Mucosa of descending colon (tissue), 3 donors: ENCODE results near the gene RHCG. TPM values are rescaled to one million over a fixed set of nuclear protein-coding genes. Genes with fewer than 3 reads are reported as not detected.

Experiments used
- ATAC-seq: fragments of 200-7000 bp; cut with Tn5 transposase; one replicate; pipeline ENCODE4 v1.9.1; 2020; ENCODE audit warnings: mild to moderate bottlenecking, moderate library complexity
- DNase-seq, 3 donors: peaks; one replicate each; pipeline ENCODE4 v3.0.0-alpha.2; 2020
- H3K36me3 ChIP-seq: fragments of 200-600 bp; one replicate; pipeline ENCODE4 v1.8.0; 2021; ENCODE audit warnings: low read depth, mild to moderate bottlenecking
- H3K4me1 ChIP-seq: fragments of 200-600 bp; one replicate; pipeline ENCODE4 v1.8.0; 2021; ENCODE audit warnings: low read depth, mild to moderate bottlenecking
- H3K4me3 ChIP-seq: fragments of 200-600 bp; one replicate; pipeline ENCODE4 v1.8.0; 2021; ENCODE audit warnings: mild to moderate bottlenecking
- H3K9me3 ChIP-seq: fragments of 200-600 bp; one replicate; pipeline ENCODE4 v1.8.0; 2021; ENCODE audit warnings: mild to moderate bottlenecking
- CTCF ChIP-seq: fragments of 200-600 bp; IDR thresholded peaks from one replicate; pipeline ENCODE4 v1.8.0; 2022; ENCODE audit warnings: antibody characterized with exemption, mild to moderate bottlenecking
- intact Hi-C, 2 donors: fragments of 100-400 bp; cut with DNase I in 1 of 2; cut with micrococcal nuclease in 1 of 2; formaldehyde crosslinking; loops; one replicate each; pipeline versions ENCODE4 v1.11.0 to v1.11.1; 2022; cut with DNase I, micrococcal nuclease
- total RNA-seq, 3 donors: library from RNA; stranded (reverse); fragmentation: NEBNext Ultra II Directional in 2 of 3; extraction: Animal tissue kit (Norgen Biotek cat#: 25700) in 2 of 3; gene quantifications; one replicate each; pipeline versions ENCODE4 v1.2.1 to v1.2.4, GENCODE V29; 2021 to 2023
- donor health status: DM: no; HTN: no; CAD: no; lungs with moderate emphysema.
- donor health status: DM: no; HTN: no; CAD: no.
- donor health status: DM: no; HTN: yes; CAD: no.

RHCG gene
- total RNA-seq, 3 donors from 2014 or later: 0.98 TPM; not detected in 2

- DNase-seq: no peak
- no peaks in the 10 kb centered on the region for H3K9me3 ChIP-seq
- no peaks in the 10 kb centered on the region for H3K4me1 ChIP-seq
- ATAC-seq: no peak
- TF ChIP-seq CTCF: no peak
- no peaks in the 10 kb centered on the region for H3K36me3 ChIP-seq
- H3K4me3 ChIP-seq: no peak overlapping the region
- intact Hi-C loops: no loop called here
These were observed 16.9 kb upstream of the RHCG start for GRCh38 chr15:89513284-89513683.

- Histone ChIP-seq H3K4me1 (no peaks in the 10 kb centered on the region), H3K9me3 (no peaks in the 10 kb centered on the region), H3K36me3 (no peaks in the 10 kb centered on the region), H3K4me3 (no peak overlapping the region)
- no peak for TF ChIP-seq CTCF
- intact Hi-C loops: no loop called here
- DNase-seq (no peak), ATAC-seq (no peak)
These were observed 16.2 kb upstream of the RHCG start for GRCh38 chr15:89512631-89513030.

- Histone ChIP-seq H3K4me1 (no peaks in the 10 kb centered on the region), H3K4me3 (no peak overlapping the region), H3K9me3 (no peaks in the 10 kb centered on the region), H3K36me3 (no peaks in the 10 kb centered on the region)
- ATAC-seq: no peak
- intact Hi-C loops: no loop called here
- no peak for TF ChIP-seq CTCF
- no peak for DNase-seq
These were observed 9.8 kb upstream of the RHCG start for GRCh38 chr15:89506026-89506686.

DNA sequence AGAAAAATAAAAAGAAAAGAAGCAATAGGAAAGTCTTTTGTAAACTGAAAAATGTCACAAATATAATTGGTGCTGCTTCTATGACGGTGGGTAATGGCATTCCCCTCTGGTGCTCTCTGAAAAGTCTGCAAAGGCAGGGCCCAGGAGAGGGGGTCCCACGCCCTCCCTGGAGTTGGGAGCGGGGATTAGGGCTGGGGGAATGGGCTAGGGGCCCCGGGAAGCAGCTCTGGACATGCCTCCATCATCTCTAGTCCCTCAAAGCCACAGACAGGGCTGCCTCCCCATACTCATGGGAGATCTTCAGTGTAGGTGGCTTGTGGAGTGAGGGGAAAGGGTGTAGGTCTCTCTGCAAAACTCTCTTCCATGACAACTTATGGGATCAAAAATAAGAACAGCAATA lies 7.8 kb upstream of the RHCG start:
- DNase-seq: no peak
- intact Hi-C loops: no loop called here
- no peaks in the 10 kb centered on the region for H3K4me1 ChIP-seq
- no peak overlapping the region for H3K4me3 ChIP-seq
- ATAC-seq: no peak
- H3K9me3 ChIP-seq: no peaks in the 10 kb centered on the region
- H3K36me3 ChIP-seq: no peaks in the 10 kb centered on the region
- no peak for TF ChIP-seq CTCF

DNA sequence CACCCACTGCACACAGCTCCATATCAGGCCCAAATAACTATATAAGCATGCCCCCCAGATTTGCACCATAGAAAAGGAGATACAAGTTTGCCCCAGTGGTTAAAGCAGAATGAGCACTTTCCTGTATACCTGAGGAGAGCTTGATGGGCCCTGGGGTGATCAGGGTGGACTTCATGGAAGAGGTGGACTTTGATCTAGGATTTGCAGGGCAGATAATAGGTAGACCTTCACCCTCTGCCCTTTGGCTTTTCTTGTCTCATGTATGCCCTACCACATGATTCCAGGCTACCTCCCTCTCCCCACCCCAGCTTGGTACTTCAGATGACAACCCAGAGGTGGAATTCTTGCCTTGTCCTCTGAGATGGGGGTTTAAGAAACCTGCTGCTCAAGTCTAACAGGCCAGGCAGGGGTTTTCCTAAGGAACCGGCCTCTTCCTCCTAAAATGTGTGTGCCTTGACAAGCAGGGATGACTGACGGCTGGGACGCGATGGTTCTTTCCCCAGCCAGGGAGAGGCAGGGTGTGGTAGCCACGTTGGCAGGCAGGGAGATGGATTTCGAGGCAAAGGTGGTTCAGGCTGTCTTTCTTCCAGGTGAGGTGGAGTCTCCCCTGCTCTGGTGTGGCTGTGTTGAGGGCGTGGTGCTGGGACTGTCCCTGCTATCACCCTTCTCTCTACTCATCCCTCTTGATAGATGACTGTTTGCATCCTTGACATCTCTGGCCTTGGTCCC lies 6.6 kb upstream of the RHCG start:
- intact Hi-C loops: no loop called here
- TF ChIP-seq CTCF: no peak
- H3K9me3 ChIP-seq: no peaks in the 10 kb centered on the region
- no peaks in the 10 kb centered on the region for H3K36me3 ChIP-seq
- H3K4me3 ChIP-seq: no peak overlapping the region
- DNase-seq (peak in 2 of 3 donors; percentile 27 to 40), ATAC-seq (peak; percentile 77)
- H3K4me1 ChIP-seq: no peaks in the 10 kb centered on the region
